ENCODE results near the gene IL36A. TPM values are rescaled to one million over a fixed set of nuclear protein-coding genes. Genes with fewer than 3 reads are reported as not detected.

The IL36A gene
- total and polyA plus RNA-seq, 2 donors (not counting 3 experiments of a cell fraction or from before 2014, with no cell fraction given): not detected

GRCh38 chr2:113039719-113040118 lies 34.5 kb downstream of the IL36A start:
- intact Hi-C loops (cut with micrococcal nuclease): no loop called here
- CTCF ChIA-PET: no interaction called here
- Histone ChIP-seq H3K9me3 (replicated peaks; ENCODE audit: control insufficient read depth, insufficient read depth, low read length) (no peaks in the 10 kb centered on the region), H3K36me3 (ENCODE audit: control insufficient read depth in 2 of 2, extremely low read depth in 1 of 2, insufficient read depth in 2 of 2, low read length in 2 of 2) (no peaks in the 10 kb centered on the region), H3K27me3 (ENCODE audit: control insufficient read depth in 2 of 2, insufficient read depth in 2 of 2, low read length in 2 of 2) (peaks cover 0 to 3% of the 10 kb centered on the region in 2 experiments), H3K9me1 (replicated peaks; ENCODE audit: control insufficient read depth, extremely low read depth, insufficient read depth, low read length) (no peaks in the 10 kb centered on the region), H2AFZ (ENCODE audit: low read depth, low read length) (no peak overlapping the region), H3K4me3 (replicated peaks in 1 of 3; ENCODE audit: insufficient read depth in 1 of 3, low read depth in 1 of 3, low read length in 3 of 3) (no peak overlapping the region), H3K27ac (ENCODE audit: insufficient read depth, low read depth, low read length) (no peak overlapping the region), H3K4me1 (ENCODE audit: control insufficient read depth, extremely low read depth, insufficient read depth, low read length) (no peaks in the 10 kb centered on the region), H3K79me2 (ENCODE audit: control insufficient read depth, insufficient read depth, low read length) (no peaks in the 10 kb centered on the region), H3K4me2 (ENCODE audit: insufficient read depth, low read length) (no peak overlapping the region), H3K9ac (replicated peaks; ENCODE audit: extremely low read depth, insufficient read depth, low read length) (no peak overlapping the region), H4K20me1 (replicated peaks; ENCODE audit: control insufficient read depth, extremely low read depth, insufficient read depth, low read length) (no peaks in the 10 kb centered on the region)
- FAIRE-seq (no peak), DNase-seq (ENCODE audit: low read depth, low spot score) (no peak)
- BruUV-seq (replicated peaks): no TSS peak
- POLR2A ChIA-PET: no interaction called here
- dilution Hi-C loops (cut with MboI; ENCODE audit: extremely low pct_ligation_motif_present, low sequenced_read_pairs): no loop called here
- TF ChIP-seq EZH2 (IDR thresholded peaks at IDR 0.05; ENCODE audit: borderline replicate concordance, low read depth, low read length, severe bottlenecking): no peak
- TF ChIP-seq FOS (IDR thresholded peaks at IDR 0.05; ENCODE audit: borderline replicate concordance, insufficient read depth, low read length): no peak

GRCh38 chr2:113041871-113042270 lies 36.6 kb downstream of the IL36A start:
- Histone ChIP-seq H3K36me3 (ENCODE audit: control insufficient read depth in 2 of 2, extremely low read depth in 1 of 2, insufficient read depth in 2 of 2, low read length in 2 of 2) (no peaks in the 10 kb centered on the region), H3K4me3 (replicated peaks in 1 of 3; ENCODE audit: insufficient read depth in 1 of 3, low read depth in 1 of 3, low read length in 3 of 3) (no peak overlapping the region), H4K20me1 (replicated peaks; ENCODE audit: control insufficient read depth, extremely low read depth, insufficient read depth, low read length) (no peaks in the 10 kb centered on the region), H3K4me1 (ENCODE audit: control insufficient read depth, extremely low read depth, insufficient read depth, low read length) (no peaks in the 10 kb centered on the region), H3K27me3 (ENCODE audit: control insufficient read depth in 2 of 2, insufficient read depth in 2 of 2, low read length in 2 of 2) (peaks cover 3% of the 10 kb centered on the region in 2 experiments), H2AFZ (ENCODE audit: low read depth, low read length) (no peak overlapping the region), H3K79me2 (ENCODE audit: control insufficient read depth, insufficient read depth, low read length) (no peaks in the 10 kb centered on the region), H3K27ac (ENCODE audit: insufficient read depth, low read depth, low read length) (no peak overlapping the region), H3K9me3 (replicated peaks; ENCODE audit: control insufficient read depth, insufficient read depth, low read length) (no peaks in the 10 kb centered on the region), H3K9ac (replicated peaks; ENCODE audit: extremely low read depth, insufficient read depth, low read length) (no peak overlapping the region), H3K4me2 (ENCODE audit: insufficient read depth, low read length) (no peak overlapping the region), H3K9me1 (replicated peaks; ENCODE audit: control insufficient read depth, extremely low read depth, insufficient read depth, low read length) (no peaks in the 10 kb centered on the region)
- no peak for FAIRE-seq
- DNase-seq (ENCODE audit: low read depth, low spot score): no peak
- intact Hi-C loops (cut with micrococcal nuclease): no loop called here
- CTCF ChIA-PET: interaction anchor here (1.9 kb wide), 1 partner anchor 38 kb away, joined by 6 read pairs; no protein-coding TSS in a partner anchor
- TF ChIP-seq POLR2AphosphoS5 (IDR thresholded peaks at IDR 0.05; ENCODE audit: insufficient read depth, low read depth, low read length) (no peak), MYC (IDR thresholded peaks at IDR 0.05; ENCODE audit: low read depth, low read length) (no peak), FOS (IDR thresholded peaks at IDR 0.05; ENCODE audit: borderline replicate concordance, insufficient read depth, low read length) (no peak), POLR2A (IDR thresholded peaks at IDR 0.05; ENCODE audit: low read depth, low read length) (no peak), CTCF (IDR thresholded peaks at IDR 0.05; ENCODE audit: extremely low read depth in 1 of 2, insufficient read depth in 1 of 2, low read depth in 1 of 2, low read length in 2 of 2) (no peak), GATA2 (IDR thresholded peaks at IDR 0.05; ENCODE audit: insufficient read depth, insufficient read length, low read depth, low read length) (no peak), EZH2 (IDR thresholded peaks at IDR 0.05; ENCODE audit: borderline replicate concordance, low read depth, low read length, severe bottlenecking) (no peak), JUN (IDR thresholded peaks at IDR 0.05; ENCODE audit: borderline replicate concordance, insufficient read depth, insufficient read length, low read depth) (no peak), MAX (IDR thresholded peaks at IDR 0.05; ENCODE audit: insufficient read depth, insufficient read length) (no peak)
- BruUV-seq (replicated peaks): no TSS peak
- POLR2A ChIA-PET: no interaction called here
- dilution Hi-C loops (cut with MboI; ENCODE audit: extremely low pct_ligation_motif_present, low sequenced_read_pairs): no loop called here

All from endothelial cell of umbilical vein (primary cell).